Endodermal cell (in vitro differentiated cells): Measurements from ENCODE around the gene MED13L. TPM values are rescaled to one million over a fixed set of nuclear protein-coding genes. Genes with fewer than 3 reads are reported as not detected.

Source experiments
- DNase-seq: peaks from one replicate; pipeline ENCODE4 v3.0.0-alpha.2; 2017
- H3K27ac ChIP-seq: 2 replicates; pipeline ENCODE4 v1.5.1; 2013; ENCODE audit warnings: mild to moderate bottlenecking, low read depth, low read length, moderate library complexity
- H3K27me3 ChIP-seq: 2 replicates; pipeline ENCODE4 v1.6.1; 2013; ENCODE audit warnings: mild to moderate bottlenecking, low read length, moderate library complexity; ENCODE audit not compliant: insufficient read depth, control insufficient read depth, poor library complexity, severe bottlenecking
- H3K36me3 ChIP-seq: 2 replicates; pipeline ENCODE4 v1.7.0; 2013; ENCODE audit warnings: mild to moderate bottlenecking, low read length, moderate library complexity; ENCODE audit not compliant: control insufficient read depth, insufficient read depth
- H3K4me1 ChIP-seq: one replicate; pipeline ENCODE4 v1.7.0; 2013; ENCODE audit warnings: low read length; ENCODE audit not compliant: control insufficient read depth, insufficient read depth
- H3K4me3 ChIP-seq: 2 replicates; pipeline ENCODE4 v1.5.1; 2013; ENCODE audit warnings: mild to moderate bottlenecking, low read length, moderate library complexity
- H3K9ac ChIP-seq: 2 replicates; pipeline ENCODE4 v1.6.1; 2013; ENCODE audit warnings: mild to moderate bottlenecking, low read length, moderate library complexity; ENCODE audit not compliant: poor library complexity, severe bottlenecking; ENCODE audit errors: extremely low read depth
- H3K9me3 ChIP-seq: 2 replicates; pipeline ENCODE4 v1.6.1; 2013; ENCODE audit warnings: mild to moderate bottlenecking, low read length, moderate library complexity; ENCODE audit not compliant: control insufficient read depth
- H3K27ac Mint-ChIP-seq: 2 replicates; pipeline ENCODE4 v1.8.0; 2020; ENCODE audit warnings: mixed read lengths
- H3K27me3 Mint-ChIP-seq: 2 replicates; pipeline ENCODE4 v1.8.0; 2021; ENCODE audit warnings: mild to moderate bottlenecking, mixed read lengths; ENCODE audit not compliant: insufficient read depth
- H3K36me3 Mint-ChIP-seq: 2 replicates; pipeline ENCODE4 v1.8.0; 2020; ENCODE audit warnings: low read depth, mixed read lengths
- H3K4me1 Mint-ChIP-seq: 2 replicates; pipeline ENCODE4 v1.8.0; 2020; ENCODE audit warnings: mixed read lengths
- H3K4me3 Mint-ChIP-seq: 2 replicates; pipeline ENCODE4 v1.8.0; 2020; ENCODE audit warnings: mild to moderate bottlenecking, moderate library complexity, mixed read lengths
- H3K9me3 Mint-ChIP-seq: 2 replicates; pipeline ENCODE4 v1.8.0; 2020; ENCODE audit warnings: mild to moderate bottlenecking, mixed read lengths
- CTCF ChIP-seq: fragments of 200-600 bp; sonication (generic); conservative IDR thresholded peaks from 2 replicates; pipeline ENCODE4 v1.5.0; 2021; ENCODE audit warnings: antibody characterized with exemption, mild to moderate bottlenecking
- WGBS, 2 experiments: methylation state at CpG; one replicate each; pipeline versions ENCODE4 v1.1.5 to v1.1.7; 2013; ENCODE audit warnings: missing lambda C conversion rate in 2 of 2, mixed read lengths in 1 of 2; ENCODE audit not compliant: insufficient coverage in 1 of 2, insufficient read length in 1 of 2; 5-methylcytosine and 5-hydroxymethylcytosine counted together
- total RNA-seq, 2 donors: library from RNA; stranded (reverse); fragmentation: NEBNext Ultra II Directional in 1 of 2; extraction: Animal tissue kit (Norgen Biotek cat#: 25700) in 1 of 2; gene quantifications; 2 replicates in 1 of 2; 3 replicates in 1 of 2; pipeline ENCODE4 v1.2.1, GENCODE V29; 2021

Gene MED13L
- total RNA-seq, 2 donors from 2014 or later: 101 to 111 TPM

DNA sequence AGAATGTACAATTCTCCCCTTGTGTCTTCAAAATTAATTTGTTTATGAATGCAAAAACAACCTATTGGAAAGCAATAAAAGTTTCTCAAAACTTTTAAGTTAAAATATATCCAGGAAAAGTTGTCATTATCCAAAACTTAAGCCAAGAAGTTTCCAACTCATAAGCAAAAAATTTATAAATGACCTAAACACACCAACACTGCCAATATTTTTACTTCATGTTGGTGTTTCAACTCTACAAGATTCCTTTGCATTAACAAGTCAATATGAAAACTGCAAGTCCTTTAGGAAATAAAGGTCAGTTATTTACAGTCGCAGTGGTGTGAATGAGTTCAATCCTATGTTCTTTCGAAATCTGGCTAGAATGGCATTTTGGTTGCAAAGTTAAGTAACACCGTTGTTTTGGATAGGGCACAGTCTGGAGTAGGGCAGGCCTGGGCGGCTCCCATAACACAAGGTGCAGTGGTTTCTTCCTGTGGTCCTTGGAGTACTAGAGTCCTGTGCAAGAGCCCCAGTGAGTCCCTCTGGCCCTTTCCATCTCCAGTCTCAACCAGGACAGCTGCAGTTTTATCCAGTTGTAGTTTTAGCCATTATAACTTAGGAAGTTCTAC, 151.4 kb downstream of the MED13L start:
- peaks cover 13% of the 10 kb centered on the region for H3K4me1 ChIP-seq
- H3K4me3 ChIP-seq: no peak overlapping the region
- no peaks in the 10 kb centered on the region for H3K27me3 ChIP-seq
- TF ChIP-seq CTCF: no peak
- 74 to 85% methylated on average over 3 to 4 of the region's 4 CpGs for WGBS, 2 experiments
- no peak overlapping the region for H3K9ac ChIP-seq
- no peaks in the 10 kb centered on the region for H3K36me3 ChIP-seq
- no peaks in the 10 kb centered on the region for H3K9me3 ChIP-seq
- peaks cover 47% of the 10 kb centered on the region for H3K4me1 Mint-ChIP-seq
- H3K9me3 Mint-ChIP-seq: no peaks in the 10 kb centered on the region
- no peak overlapping the region for H3K27ac Mint-ChIP-seq
- H3K27ac ChIP-seq: no peak overlapping the region
- H3K4me3 Mint-ChIP-seq: no peak overlapping the region
- H3K36me3 Mint-ChIP-seq: no peaks in the 10 kb centered on the region
- no peaks in the 10 kb centered on the region for H3K27me3 Mint-ChIP-seq
- peak; percentile 62 for DNase-seq

DNA sequence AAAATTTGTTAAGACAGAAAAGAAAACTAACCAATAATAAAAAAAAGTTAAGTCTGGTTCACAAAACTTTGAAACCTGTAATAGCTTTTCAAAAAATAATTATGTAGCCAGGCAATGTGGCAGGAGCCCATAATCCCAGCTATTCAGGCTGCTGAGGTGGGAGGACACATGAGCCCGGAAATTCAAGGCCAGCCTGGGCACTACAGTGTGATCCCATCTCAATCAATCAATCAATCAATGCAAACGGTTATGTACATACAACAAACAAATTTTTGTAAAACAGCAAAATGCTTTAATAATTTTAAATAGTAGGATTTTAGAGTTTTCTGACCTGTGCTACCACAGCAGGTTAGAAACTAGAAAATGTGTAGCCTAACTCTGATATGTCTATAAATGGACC, 152.4 kb downstream of the MED13L start:
- no peak for TF ChIP-seq CTCF
- Histone ChIP-seq H3K27ac (no peak overlapping the region), H3K9me3 (no peaks in the 10 kb centered on the region), H3K4me3 (no peak overlapping the region), H3K4me1 (peaks cover 13% of the 10 kb centered on the region), H3K27me3 (no peaks in the 10 kb centered on the region), H3K9ac (no peak overlapping the region), H3K36me3 (no peaks in the 10 kb centered on the region)
- peaks cover 53% of the 10 kb centered on the region for H3K4me1 Mint-ChIP-seq
- no peaks in the 10 kb centered on the region for H3K36me3 Mint-ChIP-seq
- DNase-seq: no peak
- H3K27ac Mint-ChIP-seq: no peak overlapping the region
- 93% methylated on average over 1 of the region's 2 CpGs; no CpG with 5 or more reads in 1 of the 2 experiments for WGBS, 2 experiments
- no peak overlapping the region for H3K4me3 Mint-ChIP-seq
- no peaks in the 10 kb centered on the region for H3K9me3 Mint-ChIP-seq
- no peaks in the 10 kb centered on the region for H3K27me3 Mint-ChIP-seq

- WGBS, 2 experiments: 30 to 49% methylated on average over 7 to 11 of the region's 11 CpGs
- Histone ChIP-seq H3K9ac (no peak overlapping the region), H3K9me3 (no peaks in the 10 kb centered on the region), H3K4me3 (no peak overlapping the region), H3K27ac (peak overlapping the region; percentile 67), H3K4me1 (peaks cover 13% of the 10 kb centered on the region), H3K27me3 (no peaks in the 10 kb centered on the region), H3K36me3 (no peaks in the 10 kb centered on the region)
- Mint-ChIP-seq H3K27me3 (no peaks in the 10 kb centered on the region), H3K9me3 (no peaks in the 10 kb centered on the region), H3K36me3 (no peaks in the 10 kb centered on the region), H3K27ac (no peak overlapping the region), H3K4me3 (no peak overlapping the region), H3K4me1 (peaks cover 58% of the 10 kb centered on the region)
- no peak for TF ChIP-seq CTCF
- peak; percentile 60 for DNase-seq
Observed at GRCh38 chr12:116123451-116124258, 153.8 kb downstream of the MED13L start.
